GM23338 (cell line): Measurements from ENCODE around the gene DTNBP1.

Source experiments
- CREB1 ChIP-seq: fragments of 250-450 bp; sonication (Bioruptor Pico); IDR thresholded peaks from 2 replicates; pipeline ENCODE4 v1.5.0; 2020; ENCODE audit warnings: low read depth, mild to moderate bottlenecking, moderate library complexity
- CTCF ChIP-seq, 2 experiments: fragments of 200-600 bp in 1 of 2; sonication (generic) in 1 of 2; conservative IDR thresholded peaks; 2 replicates each; pipeline versions ENCODE4 v1.5.1 to v1.6.1; 2016 to 2017; ENCODE audit warnings: antibody characterized with exemption in 2 of 2, low read depth in 2 of 2, mild to moderate bottlenecking in 2 of 2, moderate library complexity in 1 of 2
- ETS1 ChIP-seq: IDR thresholded peaks from 2 replicates; pipeline ENCODE4 v1.6.1; 2016; ENCODE audit warnings: antibody characterized with exemption
- EZH2 ChIP-seq: fragments of 200-600 bp; sonication (generic); IDR thresholded peaks from one replicate; pipeline ENCODE4 v1.8.0; 2017; ENCODE audit warnings: antibody characterized with exemption, mild to moderate bottlenecking, low read depth; ENCODE audit not compliant: unreplicated experiment
- EZH2phosphoT487 ChIP-seq: fragments of 200-600 bp; sonication (generic); IDR thresholded peaks from one replicate; pipeline ENCODE4 v1.8.1; 2018; ENCODE audit warnings: antibody characterized with exemption; ENCODE audit not compliant: unreplicated experiment
- JUNB ChIP-seq: IDR thresholded peaks from one replicate; pipeline ENCODE4 v1.6.1; 2016; ENCODE audit warnings: antibody characterized with exemption; ENCODE audit not compliant: unreplicated experiment
- NANOG ChIP-seq: IDR thresholded peaks from 2 replicates; pipeline ENCODE4 v1.6.1; 2016; ENCODE audit warnings: antibody characterized with exemption, borderline replicate concordance
- POLR2AphosphoS5 ChIP-seq: IDR thresholded peaks from 2 replicates; pipeline ENCODE4 v1.6.1; 2016; ENCODE audit warnings: antibody characterized with exemption, low read depth
- REST ChIP-seq: IDR thresholded peaks from one replicate; pipeline ENCODE4 v1.6.1; 2018; ENCODE audit warnings: antibody characterized with exemption; ENCODE audit not compliant: unreplicated experiment
- ZNF331 ChIP-seq: fragments of 250-450 bp; sonication (Bioruptor Pico); IDR thresholded peaks from 2 replicates; pipeline ENCODE4 v1.5.0; 2020; ENCODE audit warnings: low read depth, mild to moderate bottlenecking, moderate library complexity

- TF ChIP-seq CTCF (conservative IDR thresholded peaks at IDR 0.05; ENCODE audit: low read depth in 2 of 2) (no peak), POLR2AphosphoS5 (0 out of 2 replicates have a peak, but pooled peaks have one; percentile 28), EZH2 (no peak), CREB1 (CRISPR knock-in tag) (no peak), EZH2phosphoT487 (no peak), REST (no peak), JUNB (no peak), ETS1 (no peak), ZNF331 (CRISPR knock-in tag) (no peak), NANOG (no peak)
Observed at GRCh38 chr6:15495375-15495901, 167.4 kb downstream of the DTNBP1 start.
